WTC11 (cell line): Measurements from ENCODE around the gene PTPRF.

Experiments used
- ATF3 ChIP-seq: sonication (generic); formaldehyde crosslinking; conservative IDR thresholded peaks from 2 replicates; pipeline ENCODE4 v1.8.1; 2022; ENCODE audit warnings: mild to moderate bottlenecking, missing genetic modification reagents
- CTCF ChIP-seq: fragments of 200-600 bp; IDR thresholded peaks from 2 replicates; pipeline ENCODE4 v1.8.0; 2022; ENCODE audit warnings: antibody characterized with exemption
- E2F4 ChIP-seq: sonication (generic); formaldehyde crosslinking; IDR thresholded peaks from 2 replicates; pipeline ENCODE4 v1.8.1; 2022; ENCODE audit warnings: low read depth, mild to moderate bottlenecking, moderate library complexity, missing genetic modification reagents, borderline replicate concordance
- E2F5 ChIP-seq: sonication (generic); formaldehyde crosslinking; IDR thresholded peaks from 2 replicates; pipeline ENCODE4 v1.8.1; 2022; ENCODE audit warnings: mild to moderate bottlenecking, moderate library complexity, missing genetic modification reagents
- MAX ChIP-seq: sonication (generic); formaldehyde crosslinking; IDR thresholded peaks from 2 replicates; pipeline ENCODE4 v1.8.0; 2022; ENCODE audit warnings: mild to moderate bottlenecking, missing genetic modification reagents
- NR2C2 ChIP-seq: sonication (generic); formaldehyde crosslinking; IDR thresholded peaks from 2 replicates; pipeline ENCODE4 v1.8.0; 2022; ENCODE audit warnings: mild to moderate bottlenecking, missing genetic modification reagents
- PREB ChIP-seq: sonication (generic); formaldehyde crosslinking; IDR thresholded peaks from 2 replicates; pipeline ENCODE4 v1.8.1; 2022; ENCODE audit warnings: mild to moderate bottlenecking, missing genetic modification reagents, moderate library complexity, borderline replicate concordance
- SMAD3 ChIP-seq: sonication (generic); formaldehyde crosslinking; IDR thresholded peaks from 2 replicates; pipeline ENCODE4 v1.8.0; 2022; ENCODE audit warnings: missing genetic modification reagents, mild to moderate bottlenecking, borderline replicate concordance
- STAT6 ChIP-seq: sonication (generic); formaldehyde crosslinking; conservative IDR thresholded peaks from 2 replicates; pipeline ENCODE4 v1.8.1; 2023; ENCODE audit warnings: mild to moderate bottlenecking, low read depth, missing genetic modification reagents, moderate library complexity

- TF ChIP-seq SMAD3 (no peak), E2F4 (CRISPR knock-in tag) (no peak), ATF3 (CRISPR knock-in tag) (no peak), MAX (no peak), CTCF (no peak), E2F5 (no peak), STAT6 (no peak), NR2C2 (CRISPR knock-in tag) (no peak), PREB (CRISPR knock-in tag) (no peak)
Measured at GRCh38 chr1:43530483-43531106, at the start of gene PTPRF.
